ENCODE data around the gene PRKCQ.

- TF ChIP-seq CTCF (optimal IDR thresholded peaks at IDR 0.05 in 1 of 3, IDR thresholded peaks at IDR 0.05 in 1 of 3, conservative IDR thresholded peaks at IDR 0.05 in 1 of 3; ENCODE audit: extremely low read depth in 1 of 3, insufficient read depth in 2 of 3, low read length in 3 of 3): no peak
- no peak for TF ChIP-seq EZH2 (IDR thresholded peaks at IDR 0.05; ENCODE audit: low read length)
Measured at GRCh38 chr10:6530966-6531365, 49.1 kb downstream of the PRKCQ start.

All from keratinocyte (primary cell).